GM23338 (cell line): ENCODE data around the gene HMGCS1. TPM values are rescaled to one million over a fixed set of nuclear protein-coding genes. Genes with fewer than 3 reads are reported as not detected.

ENCODE experiments used
- ATAC-seq: fragments of 200-7000 bp; cut with Tn5 transposase; 3 replicates; pipeline ENCODE4 v1.9.1; 2020
- DNase-seq: peaks from one replicate; pipeline ENCODE4 v3.0.0-alpha.2; 2015; ENCODE audit warnings: low spot score
- H2AFZ ChIP-seq: fragments of 200-600 bp; sonication (generic); 2 replicates; pipeline ENCODE4 v1.8.0; 2016; ENCODE audit warnings: antibody characterized with exemption, mild to moderate bottlenecking, moderate library complexity
- H3F3A ChIP-seq: fragments of 200-600 bp; sonication (generic); replicated peaks from 2 replicates; pipeline ENCODE4 v1.8.0; 2017; ENCODE audit warnings: antibody characterized with exemption, mixed run types, low read depth
- H3K27ac ChIP-seq: fragments of 200-600 bp; sonication (generic); 2 replicates; pipeline ENCODE4 v1.6.1; 2016; ENCODE audit warnings: low read depth
- H3K27me3 ChIP-seq: fragments of 200-600 bp; sonication (generic); 2 replicates; pipeline ENCODE4 v1.8.0; 2016; ENCODE audit warnings: mild to moderate bottlenecking, mixed run types, moderate library complexity; ENCODE audit not compliant: insufficient read depth
- H3K36me3 ChIP-seq: fragments of 200-600 bp; sonication (generic); 2 replicates; pipeline ENCODE4 v1.8.0; 2016; ENCODE audit warnings: mild to moderate bottlenecking; ENCODE audit not compliant: insufficient read depth
- H3K4me1 ChIP-seq: fragments of 200-600 bp; sonication (generic); 2 replicates; pipeline ENCODE4 v1.8.0; 2016; ENCODE audit warnings: mild to moderate bottlenecking, moderate library complexity; ENCODE audit not compliant: insufficient read depth
- H3K4me2 ChIP-seq: fragments of 200-600 bp; sonication (generic); 2 replicates; pipeline ENCODE4 v1.7.1; 2017; ENCODE audit warnings: mixed run types
- H3K4me3 ChIP-seq: fragments of 200-600 bp; sonication (generic); 2 replicates; pipeline ENCODE4 v1.6.1; 2016; ENCODE audit warnings: mixed run types
- H3K79me2 ChIP-seq: fragments of 200-600 bp; sonication (generic); replicated peaks from 2 replicates; pipeline ENCODE4 v1.8.0; 2017; ENCODE audit warnings: mild to moderate bottlenecking; ENCODE audit not compliant: insufficient read depth
- H3K9me2 ChIP-seq: fragments of 200-600 bp; sonication (generic); 2 replicates; pipeline ENCODE4 v1.8.0; 2017; ENCODE audit not compliant: insufficient read depth
- H4K20me1 ChIP-seq: fragments of 200-600 bp; sonication (generic); replicated peaks from 2 replicates; pipeline ENCODE4 v1.8.0; 2017; ENCODE audit warnings: mild to moderate bottlenecking; ENCODE audit not compliant: insufficient read depth
- H3K27ac Mint-ChIP-seq: 2 replicates; pipeline ENCODE4 v1.8.0; 2020; ENCODE audit warnings: inconsistent platforms, mild to moderate bottlenecking, moderate library complexity, mixed read lengths
- H3K27me3 Mint-ChIP-seq: 3 replicates; pipeline ENCODE4 v1.8.0; 2022; ENCODE audit warnings: low read depth, mild to moderate bottlenecking, moderate library complexity, mixed read lengths, inconsistent platforms; ENCODE audit not compliant: insufficient read depth, poor library complexity
- H3K36me3 Mint-ChIP-seq: 3 replicates; pipeline ENCODE4 v1.8.0; 2021; ENCODE audit warnings: low read depth, mild to moderate bottlenecking, inconsistent platforms, moderate library complexity, mixed read lengths
- H3K4me1 Mint-ChIP-seq: 3 replicates; pipeline ENCODE4 v1.8.0; 2020; ENCODE audit warnings: mild to moderate bottlenecking, inconsistent platforms, mixed read lengths
- H3K4me3 Mint-ChIP-seq: 3 replicates; pipeline ENCODE4 v1.8.0; 2021; ENCODE audit warnings: moderate library complexity, mild to moderate bottlenecking, inconsistent platforms, mixed read lengths
- H3K9me3 Mint-ChIP-seq: 3 replicates; pipeline ENCODE4 v1.8.0; 2020; ENCODE audit warnings: moderate library complexity, mild to moderate bottlenecking, inconsistent platforms, mixed read lengths
- CREB1 ChIP-seq: fragments of 250-450 bp; sonication (Bioruptor Pico); IDR thresholded peaks from 2 replicates; pipeline ENCODE4 v1.5.0; 2020; ENCODE audit warnings: low read depth, mild to moderate bottlenecking, moderate library complexity
- EZH2 ChIP-seq: fragments of 200-600 bp; sonication (generic); IDR thresholded peaks from one replicate; pipeline ENCODE4 v1.8.0; 2017; ENCODE audit warnings: antibody characterized with exemption, mild to moderate bottlenecking, low read depth; ENCODE audit not compliant: unreplicated experiment
- EZH2phosphoT487 ChIP-seq: fragments of 200-600 bp; sonication (generic); IDR thresholded peaks from one replicate; pipeline ENCODE4 v1.8.1; 2018; ENCODE audit warnings: antibody characterized with exemption; ENCODE audit not compliant: unreplicated experiment
- JUNB ChIP-seq: IDR thresholded peaks from one replicate; pipeline ENCODE4 v1.6.1; 2016; ENCODE audit warnings: antibody characterized with exemption; ENCODE audit not compliant: unreplicated experiment
- NANOG ChIP-seq: IDR thresholded peaks from 2 replicates; pipeline ENCODE4 v1.6.1; 2016; ENCODE audit warnings: antibody characterized with exemption, borderline replicate concordance
- POLR2AphosphoS5 ChIP-seq: IDR thresholded peaks from 2 replicates; pipeline ENCODE4 v1.6.1; 2016; ENCODE audit warnings: antibody characterized with exemption, low read depth
- REST ChIP-seq: IDR thresholded peaks from one replicate; pipeline ENCODE4 v1.6.1; 2018; ENCODE audit warnings: antibody characterized with exemption; ENCODE audit not compliant: unreplicated experiment
- ZNF114 ChIP-seq: fragments of 250-450 bp; sonication (Bioruptor Pico); IDR thresholded peaks from 2 replicates; pipeline ENCODE4 v1.5.0; 2020; ENCODE audit warnings: mild to moderate bottlenecking, moderate library complexity
- ZNF331 ChIP-seq: fragments of 250-450 bp; sonication (Bioruptor Pico); IDR thresholded peaks from 2 replicates; pipeline ENCODE4 v1.5.0; 2020; ENCODE audit warnings: low read depth, mild to moderate bottlenecking, moderate library complexity
- polyA plus RNA-seq: library from polyadenylated mRNA; unstranded; fragments of >200 nt; fragmentation: Nextera tagmentation; extraction: Ambion mirVana; gene quantifications from 2 replicates; pipeline ENCODE4 v1.2.1, GENCODE V29; 2016
- total RNA-seq: library from RNA; depleted of rRNA; stranded (reverse); fragments of >200 nt; shearing (Covaris generic); gene quantifications from 2 replicates; pipeline ENCODE4 v1.2.3, GENCODE V29; 2014
- TF ChIP-seq, protein P1 (sequence below): fragments of 250-450 bp; sonication (Bioruptor Pico); IDR thresholded peaks from 2 replicates; pipeline ENCODE4 v1.5.0; 2020; ENCODE audit warnings: mild to moderate bottlenecking, moderate library complexity
- TF ChIP-seq, protein P2 (sequence below), 2 experiments: fragments of 200-600 bp in 1 of 2; sonication (generic) in 1 of 2; conservative IDR thresholded peaks; 2 replicates each; pipeline versions ENCODE4 v1.5.1 to v1.6.1; 2016 to 2017; ENCODE audit warnings: antibody characterized with exemption in 2 of 2, low read depth in 2 of 2, mild to moderate bottlenecking in 2 of 2, moderate library complexity in 1 of 2

The HMGCS1 gene
- total and polyA plus RNA-seq, 2 experiments from 2014 or later: 172 to 278 TPM

DNA sequence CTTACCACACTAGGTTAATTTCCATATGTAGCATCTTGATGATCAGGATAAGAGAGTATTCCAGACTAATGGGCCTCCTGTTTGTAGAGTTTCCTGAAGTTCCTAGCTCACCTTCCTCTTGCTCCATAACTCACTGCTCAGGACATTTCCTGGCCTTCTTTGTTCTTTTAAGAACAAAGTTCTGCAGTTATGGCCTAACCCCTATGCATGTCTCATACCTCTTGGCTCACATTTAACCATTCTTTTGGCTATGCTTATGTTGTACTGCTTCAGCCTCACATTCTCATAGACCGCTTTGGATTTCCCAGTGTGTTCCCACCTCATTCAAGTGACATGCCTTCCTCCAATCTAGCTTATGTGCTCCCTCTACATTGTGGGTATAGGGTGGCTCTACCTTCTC, 40.5 kb upstream of the HMGCS1 start:
- no peak overlapping the region for H3K27ac Mint-ChIP-seq
- no peak overlapping the region for H3K27ac ChIP-seq
- no peaks in the 10 kb centered on the region for H3K4me1 ChIP-seq
- TF ChIP-seq REST (no peak), EZH2 (no peak), EZH2phosphoT487 (no peak), ZNF331 (CRISPR knock-in tag) (no peak), CREB1 (CRISPR knock-in tag) (no peak), JUNB (no peak), POLR2AphosphoS5 (no peak), ZNF114 (no peak), NANOG (no peak)
- TF ChIP-seq, protein P1, sequence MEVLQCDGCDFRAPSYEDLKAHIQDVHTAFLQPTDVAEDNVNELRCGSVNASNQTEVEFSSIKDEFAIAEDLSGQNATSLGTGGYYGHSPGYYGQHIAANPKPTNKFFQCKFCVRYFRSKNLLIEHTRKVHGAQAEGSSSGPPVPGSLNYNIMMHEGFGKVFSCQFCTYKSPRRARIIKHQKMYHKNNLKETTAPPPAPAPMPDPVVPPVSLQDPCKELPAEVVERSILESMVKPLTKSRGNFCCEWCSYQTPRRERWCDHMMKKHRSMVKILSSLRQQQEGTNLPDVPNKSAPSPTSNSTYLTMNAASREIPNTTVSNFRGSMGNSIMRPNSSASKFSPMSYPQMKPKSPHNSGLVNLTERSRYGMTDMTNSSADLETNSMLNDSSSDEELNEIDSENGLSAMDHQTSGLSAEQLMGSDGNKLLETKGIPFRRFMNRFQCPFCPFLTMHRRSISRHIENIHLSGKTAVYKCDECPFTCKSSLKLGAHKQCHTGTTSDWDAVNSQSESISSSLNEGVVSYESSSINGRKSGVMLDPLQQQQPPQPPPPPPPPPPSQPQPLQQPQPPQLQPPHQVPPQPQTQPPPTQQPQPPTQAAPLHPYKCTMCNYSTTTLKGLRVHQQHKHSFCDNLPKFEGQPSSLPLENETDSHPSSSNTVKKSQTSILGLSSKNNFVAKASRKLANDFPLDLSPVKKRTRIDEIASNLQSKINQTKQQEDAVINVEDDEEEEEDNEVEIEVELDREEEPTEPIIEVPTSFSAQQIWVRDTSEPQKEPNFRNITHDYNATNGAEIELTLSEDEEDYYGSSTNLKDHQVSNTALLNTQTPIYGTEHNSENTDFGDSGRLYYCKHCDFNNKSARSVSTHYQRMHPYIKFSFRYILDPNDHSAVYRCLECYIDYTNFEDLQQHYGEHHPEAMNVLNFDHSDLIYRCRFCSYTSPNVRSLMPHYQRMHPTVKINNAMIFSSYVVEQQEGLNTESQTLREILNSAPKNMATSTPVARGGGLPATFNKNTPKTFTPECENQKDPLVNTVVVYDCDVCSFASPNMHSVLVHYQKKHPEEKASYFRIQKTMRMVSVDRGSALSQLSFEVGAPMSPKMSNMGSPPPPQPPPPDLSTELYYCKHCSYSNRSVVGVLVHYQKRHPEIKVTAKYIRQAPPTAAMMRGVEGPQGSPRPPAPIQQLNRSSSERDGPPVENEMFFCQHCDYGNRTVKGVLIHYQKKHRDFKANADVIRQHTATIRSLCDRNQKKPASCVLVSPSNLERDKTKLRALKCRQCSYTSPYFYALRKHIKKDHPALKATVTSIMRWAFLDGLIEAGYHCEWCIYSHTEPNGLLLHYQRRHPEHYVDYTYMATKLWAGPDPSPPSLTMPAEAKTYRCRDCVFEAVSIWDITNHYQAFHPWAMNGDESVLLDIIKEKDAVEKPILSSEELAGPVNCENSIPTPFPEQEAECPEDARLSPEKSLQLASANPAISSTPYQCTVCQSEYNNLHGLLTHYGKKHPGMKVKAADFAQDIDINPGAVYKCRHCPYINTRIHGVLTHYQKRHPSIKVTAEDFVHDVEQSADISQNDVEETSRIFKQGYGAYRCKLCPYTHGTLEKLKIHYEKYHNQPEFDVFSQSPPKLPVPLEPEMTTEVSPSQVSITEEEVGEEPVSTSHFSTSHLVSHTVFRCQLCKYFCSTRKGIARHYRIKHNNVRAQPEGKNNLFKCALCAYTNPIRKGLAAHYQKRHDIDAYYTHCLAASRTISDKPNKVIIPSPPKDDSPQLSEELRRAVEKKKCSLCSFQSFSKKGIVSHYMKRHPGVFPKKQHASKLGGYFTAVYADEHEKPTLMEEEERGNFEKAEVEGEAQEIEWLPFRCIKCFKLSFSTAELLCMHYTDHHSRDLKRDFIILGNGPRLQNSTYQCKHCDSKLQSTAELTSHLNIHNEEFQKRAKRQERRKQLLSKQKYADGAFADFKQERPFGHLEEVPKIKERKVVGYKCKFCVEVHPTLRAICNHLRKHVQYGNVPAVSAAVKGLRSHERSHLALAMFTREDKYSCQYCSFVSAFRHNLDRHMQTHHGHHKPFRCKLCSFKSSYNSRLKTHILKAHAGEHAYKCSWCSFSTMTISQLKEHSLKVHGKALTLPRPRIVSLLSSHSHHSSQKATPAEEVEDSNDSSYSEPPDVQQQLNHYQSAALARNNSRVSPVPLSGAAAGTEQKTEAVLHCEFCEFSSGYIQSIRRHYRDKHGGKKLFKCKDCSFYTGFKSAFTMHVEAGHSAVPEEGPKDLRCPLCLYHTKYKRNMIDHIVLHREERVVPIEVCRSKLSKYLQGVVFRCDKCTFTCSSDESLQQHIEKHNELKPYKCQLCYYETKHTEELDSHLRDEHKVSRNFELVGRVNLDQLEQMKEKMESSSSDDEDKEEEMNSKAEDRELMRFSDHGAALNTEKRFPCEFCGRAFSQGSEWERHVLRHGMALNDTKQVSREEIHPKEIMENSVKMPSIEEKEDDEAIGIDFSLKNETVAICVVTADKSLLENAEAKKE: no peak
- TF ChIP-seq, protein P2, sequence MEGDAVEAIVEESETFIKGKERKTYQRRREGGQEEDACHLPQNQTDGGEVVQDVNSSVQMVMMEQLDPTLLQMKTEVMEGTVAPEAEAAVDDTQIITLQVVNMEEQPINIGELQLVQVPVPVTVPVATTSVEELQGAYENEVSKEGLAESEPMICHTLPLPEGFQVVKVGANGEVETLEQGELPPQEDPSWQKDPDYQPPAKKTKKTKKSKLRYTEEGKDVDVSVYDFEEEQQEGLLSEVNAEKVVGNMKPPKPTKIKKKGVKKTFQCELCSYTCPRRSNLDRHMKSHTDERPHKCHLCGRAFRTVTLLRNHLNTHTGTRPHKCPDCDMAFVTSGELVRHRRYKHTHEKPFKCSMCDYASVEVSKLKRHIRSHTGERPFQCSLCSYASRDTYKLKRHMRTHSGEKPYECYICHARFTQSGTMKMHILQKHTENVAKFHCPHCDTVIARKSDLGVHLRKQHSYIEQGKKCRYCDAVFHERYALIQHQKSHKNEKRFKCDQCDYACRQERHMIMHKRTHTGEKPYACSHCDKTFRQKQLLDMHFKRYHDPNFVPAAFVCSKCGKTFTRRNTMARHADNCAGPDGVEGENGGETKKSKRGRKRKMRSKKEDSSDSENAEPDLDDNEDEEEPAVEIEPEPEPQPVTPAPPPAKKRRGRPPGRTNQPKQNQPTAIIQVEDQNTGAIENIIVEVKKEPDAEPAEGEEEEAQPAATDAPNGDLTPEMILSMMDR (conservative IDR thresholded peaks at IDR 0.05; ENCODE audit: low read depth in 2 of 2): no peak
- peaks cover 2% of the 10 kb centered on the region for H3K27me3 Mint-ChIP-seq
- H3K9me2 ChIP-seq: no peaks in the 10 kb centered on the region
- no peaks in the 10 kb centered on the region for H3K79me2 ChIP-seq
- DNase-seq (no peak), ATAC-seq (no peak)
- H3K4me3 ChIP-seq: no peak overlapping the region
- H3K36me3 Mint-ChIP-seq: no peaks in the 10 kb centered on the region
- H3F3A ChIP-seq: no peaks in the 10 kb centered on the region
- H3K4me3 Mint-ChIP-seq: no peak overlapping the region
- no peaks in the 10 kb centered on the region for H3K4me1 Mint-ChIP-seq
- H3K9me3 Mint-ChIP-seq: peaks cover 3% of the 10 kb centered on the region; the same call in 2 of the 3 replicates
- H4K20me1 ChIP-seq: no peaks in the 10 kb centered on the region
- no peaks in the 10 kb centered on the region for H3K36me3 ChIP-seq
- no peak overlapping the region for H3K4me2 ChIP-seq
- H2AFZ ChIP-seq: no peak overlapping the region
- no peaks in the 10 kb centered on the region for H3K27me3 ChIP-seq
